Frontal cortex (tissue), 4 donors: ENCODE measurements around the gene NR1I3. TPM values are rescaled to one million over a fixed set of nuclear protein-coding genes. Genes with fewer than 3 reads are reported as not detected.
A peak's percentile ranks its signal among the peaks of the same experiment; 100 is the strongest.

Experiments used
- DNase-seq, 2 donors: peaks; one replicate each; pipeline ENCODE4 v3.0.0; 2012; ENCODE audit warnings: low spot score in 2 of 2
- FAIRE-seq: peaks from 2 replicates; lab custom pipeline; 2012; peaks lifted over from hg19 to GRCh38; lab: Jason Lieb, UNC
- total RNA-seq: library from RNA; depleted of rRNA; stranded (reverse); fragments of >200 nt; gene quantifications from one replicate; pipeline ENCODE4 v1.2.3, GENCODE V29; 2014
- donor health status: control.
- donor health status: control.
- donor health status: control.

NR1I3 gene
- total RNA-seq, 1 donor from 2014 or later, result not detected

GRCh38 chr1:161198194-161198896 lies 39.7 kb downstream of the NR1I3 start:
- FAIRE-seq, result no peak
- no peak for DNase-seq

- DNase-seq, result no peak
- no peak for FAIRE-seq
These were observed 40.3 kb downstream of the NR1I3 start for GRCh38 chr1:161197560-161198193.

GRCh38 chr1:161196521-161197451 lies 41.2 kb downstream of the NR1I3 start:
- FAIRE-seq, result no peak
- DNase-seq, result no peak

- DNase-seq, result no peak
- no peak for FAIRE-seq
These were observed 41.9 kb downstream of the NR1I3 start for GRCh38 chr1:161196111-161196510.

- DNase-seq (no peak), FAIRE-seq (no peak)
These were observed 42.8 kb downstream of the NR1I3 start for GRCh38 chr1:161195171-161195570.

- DNase-seq (peak; percentile 62 to 63), FAIRE-seq (no peak)
These were observed 44.3 kb downstream of the NR1I3 start for GRCh38 chr1:161193561-161194235.

GRCh38 chr1:161192476-161193465 lies 45.2 kb downstream of the NR1I3 start:
- DNase-seq (peak; percentile 58 to 78), FAIRE-seq (no peak)

GRCh38 chr1:161191971-161192370 lies 46.0 kb downstream of the NR1I3 start:
- no peak for DNase-seq
- FAIRE-seq, result no peak

GRCh38 chr1:161190962-161191521 lies 47.0 kb downstream of the NR1I3 start:
- FAIRE-seq, result no peak

GRCh38 chr1:161189036-161189435 lies 49.0 kb downstream of the NR1I3 start:
- DNase-seq, result no peak
- FAIRE-seq, result no peak

More at GRCh38 chr1:161190962-161191521, 47.0 kb downstream of the NR1I3 start:
- no peak for DNase-seq

- FAIRE-seq, result no peak
- no peak for DNase-seq
These were observed 49.6 kb downstream of the NR1I3 start for GRCh38 chr1:161188381-161188780.

- DNase-seq (no peak), FAIRE-seq (no peak)
These were observed 50.7 kb downstream of the NR1I3 start for GRCh38 chr1:161187311-161187710.

GRCh38 chr1:161185732-161186311 lies 52.2 kb downstream of the NR1I3 start:
- FAIRE-seq (no peak), DNase-seq (no peak)

GRCh38 chr1:161185282-161185682 lies 52.7 kb downstream of the NR1I3 start:
- peak in 1 of 2 donors; percentile 59 for DNase-seq
- FAIRE-seq, result no peak

GRCh38 chr1:161182214-161182613 lies 55.8 kb downstream of the NR1I3 start:
- DNase-seq (no peak), FAIRE-seq (no peak)

- no peak for DNase-seq
- no peak for FAIRE-seq
These were observed 57.4 kb downstream of the NR1I3 start for GRCh38 chr1:161180639-161181038.

GRCh38 chr1:161179698-161180097 lies 58.3 kb downstream of the NR1I3 start:
- FAIRE-seq, result no peak
- no peak for DNase-seq
